Posterior vena cava (tissue), 2 donors: ENCODE results near the gene UGP2. TPM values are rescaled to one million over a fixed set of nuclear protein-coding genes. Genes with fewer than 3 reads are reported as not detected.
"Not testable (repeated sequence)": the region's sequence is repeated elsewhere in the genome, so short reads cannot be mapped to it uniquely, and the experiment has no call there.

Experiments used
- DNase-seq: peaks from one replicate; pipeline ENCODE4 v3.0.0-alpha.2; 2020; ENCODE audit warnings: low spot score
- intact Hi-C, 2 donors: fragments of 100-400 bp; cut with DNase I; formaldehyde crosslinking; loops; one replicate each; pipeline versions ENCODE4 v1.14.1 to v1.14.2; 2022 to 2023
- long read RNA-seq, 2 donors: library from polyadenylated mRNA; unstranded; transcript quantifications; one replicate each; pipeline ENCODE4 v2.0.0, GENCODE V29; 2020 to 2021
- total RNA-seq, 2 donors: library from RNA; stranded (reverse); fragmentation: NEBNext Ultra II Directional; extraction: Animal tissue kit (Norgen Biotek cat#: 25700); gene quantifications; one replicate each; pipeline ENCODE4 v1.2.1, GENCODE V29; 2021
- donor health status: DM: yes; HTN: yes; CAD: no.
- donor health status: DM: yes; HTN: yes; CAD: no.

UGP2 gene
- total RNA-seq, result 100 to 1,000 TPM; 204 to 217 TPM
- long read RNA-seq, donor 1, transcript UGP2-202 (10 exons, 2,136 nt), result major isoform, 43 of 84 reads
- long read RNA-seq, donor 1, transcript UGP2-207 (11 exons, 2,057 nt), result minor isoform, 5 of 84 reads
- long read RNA-seq, donor 1, transcript UGP2-201 (10 exons, 2,338 nt), result minor isoform, 17 of 84 reads
- long read RNA-seq, donor 1, partial matches to known transcripts, result 8 of 84 reads
- long read RNA-seq, donor 1, other reads (novel, unspliced or antisense), result 11 of 84 reads
- long read RNA-seq, donor 2, transcript UGP2-201 (10 exons, 2,338 nt), result major isoform, 128 of 313 reads
- long read RNA-seq, donor 2, transcript UGP2-202 (10 exons, 2,136 nt), result minor isoform, 113 of 313 reads
- long read RNA-seq, donor 2, partial matches to known transcripts, result 40 of 313 reads
- long read RNA-seq, donor 2, other reads (novel, unspliced or antisense), result 28 of 313 reads

GRCh38 chr2:63841254-63842022 is at the start of gene UGP2:
Gene UGP2, plus strand, starts transcription at chr2:63841896. Its CDS starts 290 bp downstream, at chr2:63842186.
- intact Hi-C loops, result loop anchor here in 1 of 2 donors (10.0 kb wide), 1 partner anchor 147 kb away; no protein-coding TSS in a partner anchor
- DNase-seq, result peak; percentile 98

- intact Hi-C loops, result no loop called here
- no peak for DNase-seq
Observed at GRCh38 chr2:63792530-63792929, 49.2 kb upstream of the UGP2 start.

- DNase-seq, result no peak
- intact Hi-C loops, result no loop called here
Observed at GRCh38 chr2:63796366-63796765, 45.3 kb upstream of the UGP2 start.

- DNase-seq, result no peak
- intact Hi-C loops, result no loop called here
Observed at GRCh38 chr2:63796796-63797195, 44.9 kb upstream of the UGP2 start.

GRCh38 chr2:63801455-63801854 is 40.2 kb upstream of the UGP2 start:
- intact Hi-C loops, result no loop called here
- no peak for DNase-seq

- intact Hi-C loops, result no loop called here
- DNase-seq, result no peak
Observed at GRCh38 chr2:63805412-63805811, 36.3 kb upstream of the UGP2 start.

- intact Hi-C loops, DNase-seq: not testable (repeated sequence)
Observed at GRCh38 chr2:63808036-63808435, 33.7 kb upstream of the UGP2 start.

- intact Hi-C loops, DNase-seq: not testable (repeated sequence)
Observed at GRCh38 chr2:63808911-63809310, 32.8 kb upstream of the UGP2 start.

- DNase-seq, result no peak
- intact Hi-C loops, result no loop called here
Observed at GRCh38 chr2:63811063-63811462, 30.6 kb upstream of the UGP2 start.

- intact Hi-C loops, DNase-seq: not testable (repeated sequence)
Observed at GRCh38 chr2:63811870-63812269, 29.8 kb upstream of the UGP2 start.

GRCh38 chr2:63814114-63814513 is 27.6 kb upstream of the UGP2 start:
- DNase-seq, result no peak
- intact Hi-C loops, result no loop called here

GRCh38 chr2:63817382-63817781 is 24.3 kb upstream of the UGP2 start:
- intact Hi-C loops, result loop anchor here in 1 of 2 donors (5.0 kb wide), 1 partner anchor 1745 kb away; no protein-coding TSS in a partner anchor
- no peak for DNase-seq

GRCh38 chr2:63818271-63818670 is 23.4 kb upstream of the UGP2 start:
- no peak for DNase-seq
- intact Hi-C loops, result loop anchor here in 1 of 2 donors (5.0 kb wide), 1 partner anchor 1744 kb away; no protein-coding TSS in a partner anchor

- intact Hi-C loops, result loop anchor here in 1 of 2 donors (5.0 kb wide), 1 partner anchor 1743 kb away; no protein-coding TSS in a partner anchor
- DNase-seq, result no peak
Observed at GRCh38 chr2:63819256-63819655, 22.4 kb upstream of the UGP2 start.

GRCh38 chr2:63819765-63820717 is 21.7 kb upstream of the UGP2 start:
- intact Hi-C loops, result loop anchor here in 1 of 2 donors (5.0 kb wide), 1 partner anchor 1742 kb away; no protein-coding TSS in a partner anchor
- DNase-seq, result no peak

GRCh38 chr2:63820969-63821368 is 20.7 kb upstream of the UGP2 start:
- DNase-seq, result no peak
- intact Hi-C loops, result no loop called here

- intact Hi-C loops, result no loop called here
- DNase-seq, result no peak
Observed at GRCh38 chr2:63821396-63821795, 20.3 kb upstream of the UGP2 start.

- intact Hi-C loops, result no loop called here
- DNase-seq, result no peak
Observed at GRCh38 chr2:63822478-63822877, 19.2 kb upstream of the UGP2 start.

GRCh38 chr2:63827749-63828148 is 13.9 kb upstream of the UGP2 start:
- no peak for DNase-seq
- intact Hi-C loops, result loop anchor here in 1 of 2 donors (2.0 kb wide), 1 partner anchor 29 kb away; no protein-coding TSS in a partner anchor
